Keratinocyte (primary cell): ENCODE results near the gene ITIH3. TPM values are rescaled to one million over a fixed set of nuclear protein-coding genes. Genes with fewer than 3 reads are reported as not detected.

Experiments
- DNase-seq: peaks from one replicate; pipeline ENCODE4 v3.0.0-alpha.2; 2011; ENCODE audit warnings: low read depth, missing footprints, low spot score
- FAIRE-seq: peaks from 2 replicates; lab custom pipeline; 2011; peaks lifted over from hg19 to GRCh38; lab: Jason Lieb, UNC
- H2AFZ ChIP-seq: 2 replicates; pipeline ENCODE4 v1.6.0; 2012; ENCODE audit warnings: low read length, control low read depth, inconsistent platforms; ENCODE audit not compliant: control insufficient read depth
- H3K27ac ChIP-seq: 2 replicates; pipeline ENCODE4 v1.5.1; 2011; ENCODE audit warnings: low read length; ENCODE audit not compliant: control insufficient read depth, insufficient read depth
- H3K27me3 ChIP-seq: 3 replicates; pipeline ENCODE4 v1.6.0; 2011; ENCODE audit warnings: low read length; ENCODE audit not compliant: control insufficient read depth, insufficient read depth; ENCODE audit errors: extremely low read depth
- H3K36me3 ChIP-seq, 2 experiments: 2 replicates in 1 of 2; 3 replicates in 1 of 2; pipeline ENCODE4 v1.5.1; 2011; ENCODE audit warnings: low read length in 2 of 2, mild to moderate bottlenecking in 1 of 2; ENCODE audit not compliant: control insufficient read depth in 2 of 2, insufficient read depth in 2 of 2; ENCODE audit errors: extremely low read depth in 1 of 2
- H3K4me1 ChIP-seq: 3 replicates; pipeline ENCODE4 v1.5.1; 2011; ENCODE audit warnings: low read length; ENCODE audit not compliant: control insufficient read depth, insufficient read depth; ENCODE audit errors: extremely low read depth
- H3K4me2 ChIP-seq: 3 replicates; pipeline ENCODE4 v1.6.0; 2011; ENCODE audit warnings: low read depth, low read length; ENCODE audit not compliant: control insufficient read depth, insufficient read depth; ENCODE audit errors: extremely low read depth
- H3K4me3 ChIP-seq, 3 experiments: fragments of 200-600 bp in 1 of 3; sonication (generic) in 1 of 3; 2 replicates in 2 of 3; 3 replicates in 1 of 3; pipeline ENCODE4 v1.5.1; 2011 to 2016; ENCODE audit warnings: low read length in 3 of 3, mild to moderate bottlenecking in 3 of 3, control low read depth in 2 of 3, inconsistent platforms in 1 of 3, low read depth in 1 of 3, mixed read lengths in 1 of 3, mixed run types in 1 of 3, moderate library complexity in 1 of 3; ENCODE audit not compliant: control insufficient read depth in 2 of 3, insufficient read depth in 2 of 3; ENCODE audit errors: extremely low read depth in 1 of 3
- H3K79me2 ChIP-seq: 2 replicates; pipeline ENCODE4 v1.6.0; 2012; ENCODE audit warnings: low read length; ENCODE audit not compliant: control insufficient read depth, insufficient read depth
- H3K9ac ChIP-seq: 3 replicates; pipeline ENCODE4 v1.6.0; 2011; ENCODE audit warnings: low read length; ENCODE audit not compliant: control insufficient read depth, insufficient read depth; ENCODE audit errors: extremely low read depth
- H3K9me1 ChIP-seq: 3 replicates; pipeline ENCODE4 v1.6.0; 2011; ENCODE audit warnings: low read length; ENCODE audit not compliant: control insufficient read depth, insufficient read depth; ENCODE audit errors: extremely low read depth
- H3K9me3 ChIP-seq: 2 replicates; pipeline ENCODE4 v1.5.1; 2012; ENCODE audit warnings: low read depth, low read length; ENCODE audit not compliant: control insufficient read depth
- H4K20me1 ChIP-seq: 3 replicates; pipeline ENCODE4 v1.6.0; 2011; ENCODE audit warnings: low read length; ENCODE audit not compliant: control insufficient read depth, insufficient read depth; ENCODE audit errors: extremely low read depth
- EZH2 ChIP-seq: IDR thresholded peaks from one replicate; pipeline ENCODE4 v1.6.1; 2012; ENCODE audit warnings: inconsistent platforms, mild to moderate bottlenecking, low read length, moderate library complexity
- dilution Hi-C: fragments of 300-500 bp; cut with MboI; formaldehyde crosslinking; loops from one replicate; pipeline ENCODE4 v1.7.0; 2020; ENCODE audit warnings: low sequenced_read_pairs; ENCODE audit not compliant: extremely low pct_ligation_motif_present
- polyA plus RNA-seq, 5 experiments: library from polyadenylated mRNA; depleted of rRNA in 3 of 5; stranded (reverse) in 3 of 5; stranded (forward) in 1 of 5; unstranded in 1 of 5; fragments of >200 nt; gene quantifications; 1 replicate in 1 of 5; 2 replicates in 3 of 5; 3 replicates in 1 of 5; pipeline versions ENCODE4 v1.2.1 to v1.2.3, GENCODE V29; 2011 to 2012; ENCODE audit warnings: missing spikeins in 2 of 5, low read depth in 1 of 5, low replicate concordance in 1 of 5
- TF ChIP-seq, protein P1 (sequence below), 3 experiments: IDR thresholded peaks in 1 of 3; conservative IDR thresholded peaks in 1 of 3; optimal IDR thresholded peaks in 1 of 3; 2 replicates in 2 of 3; 3 replicates in 1 of 3; pipeline versions ENCODE3 to v1.5.1; 2011; ENCODE audit warnings: low read length in 3 of 3, mild to moderate bottlenecking in 3 of 3, moderate library complexity in 2 of 3, control low read depth in 1 of 3, inconsistent platforms in 1 of 3; ENCODE audit not compliant: insufficient read depth in 2 of 3; ENCODE audit errors: extremely low read depth in 1 of 3

Gene ITIH3
- polyA plus RNA-seq, 1 donor (not counting 4 experiments of a cell fraction or from before 2014, with no cell fraction given), result not detected

DNA sequence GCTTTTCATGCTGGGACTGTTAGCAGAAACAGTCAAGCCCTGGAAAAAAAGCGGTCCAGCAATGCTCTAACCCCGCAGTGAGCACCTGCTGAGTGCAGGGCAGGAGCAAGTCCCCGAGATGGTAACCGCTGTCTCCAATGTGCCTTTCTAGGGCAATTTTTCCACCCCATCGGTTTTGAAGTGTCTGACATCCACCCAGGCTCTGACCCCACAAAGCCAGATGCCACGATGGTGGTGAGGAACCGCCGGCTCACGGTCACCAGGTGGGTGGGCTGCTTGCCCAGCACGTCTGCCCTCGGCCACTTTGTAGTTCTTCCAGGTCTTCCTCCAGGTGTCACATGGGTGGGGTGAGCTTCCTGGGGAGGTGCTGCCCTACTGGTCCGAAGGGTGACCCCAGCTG is 3.2 kb upstream of the ITIH3 start:
- FAIRE-seq (no peak), DNase-seq (no peak)
- H3K27ac ChIP-seq, result no peak overlapping the region
- no peaks in the 10 kb centered on the region for H4K20me1 ChIP-seq
- TF ChIP-seq, protein P1, sequence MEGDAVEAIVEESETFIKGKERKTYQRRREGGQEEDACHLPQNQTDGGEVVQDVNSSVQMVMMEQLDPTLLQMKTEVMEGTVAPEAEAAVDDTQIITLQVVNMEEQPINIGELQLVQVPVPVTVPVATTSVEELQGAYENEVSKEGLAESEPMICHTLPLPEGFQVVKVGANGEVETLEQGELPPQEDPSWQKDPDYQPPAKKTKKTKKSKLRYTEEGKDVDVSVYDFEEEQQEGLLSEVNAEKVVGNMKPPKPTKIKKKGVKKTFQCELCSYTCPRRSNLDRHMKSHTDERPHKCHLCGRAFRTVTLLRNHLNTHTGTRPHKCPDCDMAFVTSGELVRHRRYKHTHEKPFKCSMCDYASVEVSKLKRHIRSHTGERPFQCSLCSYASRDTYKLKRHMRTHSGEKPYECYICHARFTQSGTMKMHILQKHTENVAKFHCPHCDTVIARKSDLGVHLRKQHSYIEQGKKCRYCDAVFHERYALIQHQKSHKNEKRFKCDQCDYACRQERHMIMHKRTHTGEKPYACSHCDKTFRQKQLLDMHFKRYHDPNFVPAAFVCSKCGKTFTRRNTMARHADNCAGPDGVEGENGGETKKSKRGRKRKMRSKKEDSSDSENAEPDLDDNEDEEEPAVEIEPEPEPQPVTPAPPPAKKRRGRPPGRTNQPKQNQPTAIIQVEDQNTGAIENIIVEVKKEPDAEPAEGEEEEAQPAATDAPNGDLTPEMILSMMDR (optimal IDR thresholded peaks at IDR 0.05 in 1 of 3, IDR thresholded peaks at IDR 0.05 in 1 of 3, conservative IDR thresholded peaks at IDR 0.05 in 1 of 3; ENCODE audit: extremely low read depth in 1 of 3, insufficient read depth in 2 of 3, low read length in 3 of 3), result no peak
- TF ChIP-seq EZH2, result no peak
- no peaks in the 10 kb centered on the region for H3K79me2 ChIP-seq
- H3K9me1 ChIP-seq, result no peaks in the 10 kb centered on the region
- H3K4me2 ChIP-seq, result no peak overlapping the region
- no peaks in the 10 kb centered on the region for H3K36me3 ChIP-seq
- H3K9me3 ChIP-seq, result no peaks in the 10 kb centered on the region
- H3K4me1 ChIP-seq, result no peaks in the 10 kb centered on the region
- H3K9ac ChIP-seq, result no peak overlapping the region
- no peak overlapping the region for H2AFZ ChIP-seq
- dilution Hi-C loops, result no loop called here
- no peak overlapping the region for H3K4me3 ChIP-seq
- peaks cover 13% of the 10 kb centered on the region for H3K27me3 ChIP-seq

DNA sequence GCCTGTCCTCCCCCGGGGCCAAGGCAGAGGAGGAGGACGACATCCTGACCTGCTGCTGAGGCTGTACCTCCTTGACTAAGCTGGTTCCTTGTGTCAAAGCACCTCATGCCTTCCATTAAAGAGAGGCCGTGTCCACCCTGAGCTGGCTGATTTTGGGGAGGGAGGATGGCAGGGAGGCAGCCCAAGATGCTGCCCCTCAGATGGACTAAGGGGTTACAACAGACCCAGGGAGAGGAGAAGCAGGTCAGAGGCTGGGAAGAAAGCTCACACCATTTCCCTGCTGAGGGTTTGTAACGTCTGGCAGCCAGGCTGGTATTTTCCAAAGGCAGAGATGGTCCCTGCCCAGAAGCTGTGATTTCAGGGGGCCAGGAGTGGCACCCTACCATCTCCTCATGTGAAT is 2.7 kb upstream of the ITIH3 start:
- FAIRE-seq, result no peak
- dilution Hi-C loops, result no loop called here
- TF ChIP-seq, protein P1 (optimal IDR thresholded peaks at IDR 0.05 in 1 of 3, IDR thresholded peaks at IDR 0.05 in 1 of 3, conservative IDR thresholded peaks at IDR 0.05 in 1 of 3; ENCODE audit: extremely low read depth in 1 of 3, insufficient read depth in 2 of 3, low read length in 3 of 3), result no peak
- no peak for TF ChIP-seq EZH2

More for the DNA sequence above, 2.7 kb upstream of the ITIH3 start:
- no peak for DNase-seq
- H2AFZ ChIP-seq, result no peak overlapping the region
- H3K9me3 ChIP-seq, result no peaks in the 10 kb centered on the region
- H3K79me2 ChIP-seq, result no peaks in the 10 kb centered on the region
- no peaks in the 10 kb centered on the region for H3K9me1 ChIP-seq
- no peak overlapping the region for H3K9ac ChIP-seq
- H4K20me1 ChIP-seq, result no peaks in the 10 kb centered on the region
- H3K4me3 ChIP-seq, result no peak overlapping the region
- no peak overlapping the region for H3K27ac ChIP-seq
- H3K27me3 ChIP-seq, result peaks cover 13% of the 10 kb centered on the region
- H3K36me3 ChIP-seq, result no peaks in the 10 kb centered on the region
- no peak overlapping the region for H3K4me2 ChIP-seq
- H3K4me1 ChIP-seq, result no peaks in the 10 kb centered on the region
